Measurements from ENCODE around the gene CREBRF.

DNA sequence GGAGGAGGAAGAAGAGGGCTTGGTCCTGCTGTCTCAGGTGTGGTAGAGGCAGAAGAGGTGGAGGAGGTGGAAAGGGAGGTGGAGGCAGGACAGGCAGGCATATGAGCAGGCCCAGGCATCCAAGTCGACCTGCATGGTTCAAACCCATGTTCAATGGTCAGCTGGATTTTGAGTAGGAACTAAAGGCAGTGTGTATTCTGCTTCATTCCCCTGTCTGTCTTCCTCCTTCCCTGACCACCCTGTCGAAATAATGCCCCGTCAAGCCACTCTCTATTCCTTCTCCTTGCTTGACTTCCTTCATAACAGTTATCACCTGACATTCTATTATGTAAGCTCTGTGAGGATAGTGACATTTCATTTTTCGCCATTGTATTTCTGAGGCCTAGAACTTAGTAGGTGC, 37.8 kb upstream of the CREBRF start:
- TF ChIP-seq, protein P1, sequence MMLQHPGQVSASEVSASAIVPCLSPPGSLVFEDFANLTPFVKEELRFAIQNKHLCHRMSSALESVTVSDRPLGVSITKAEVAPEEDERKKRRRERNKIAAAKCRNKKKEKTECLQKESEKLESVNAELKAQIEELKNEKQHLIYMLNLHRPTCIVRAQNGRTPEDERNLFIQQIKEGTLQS (IDR thresholded peaks at IDR 0.05): no peak
- TF ChIP-seq CTCF (IDR thresholded peaks at IDR 0.05; ENCODE audit: low read depth, low read length, missing input control): no peak
- no peak for TF ChIP-seq YY1 (IDR thresholded peaks at IDR 0.05)
- TF ChIP-seq FOXA1 (IDR thresholded peaks at IDR 0.05): no peak
- TF ChIP-seq, protein P2, sequence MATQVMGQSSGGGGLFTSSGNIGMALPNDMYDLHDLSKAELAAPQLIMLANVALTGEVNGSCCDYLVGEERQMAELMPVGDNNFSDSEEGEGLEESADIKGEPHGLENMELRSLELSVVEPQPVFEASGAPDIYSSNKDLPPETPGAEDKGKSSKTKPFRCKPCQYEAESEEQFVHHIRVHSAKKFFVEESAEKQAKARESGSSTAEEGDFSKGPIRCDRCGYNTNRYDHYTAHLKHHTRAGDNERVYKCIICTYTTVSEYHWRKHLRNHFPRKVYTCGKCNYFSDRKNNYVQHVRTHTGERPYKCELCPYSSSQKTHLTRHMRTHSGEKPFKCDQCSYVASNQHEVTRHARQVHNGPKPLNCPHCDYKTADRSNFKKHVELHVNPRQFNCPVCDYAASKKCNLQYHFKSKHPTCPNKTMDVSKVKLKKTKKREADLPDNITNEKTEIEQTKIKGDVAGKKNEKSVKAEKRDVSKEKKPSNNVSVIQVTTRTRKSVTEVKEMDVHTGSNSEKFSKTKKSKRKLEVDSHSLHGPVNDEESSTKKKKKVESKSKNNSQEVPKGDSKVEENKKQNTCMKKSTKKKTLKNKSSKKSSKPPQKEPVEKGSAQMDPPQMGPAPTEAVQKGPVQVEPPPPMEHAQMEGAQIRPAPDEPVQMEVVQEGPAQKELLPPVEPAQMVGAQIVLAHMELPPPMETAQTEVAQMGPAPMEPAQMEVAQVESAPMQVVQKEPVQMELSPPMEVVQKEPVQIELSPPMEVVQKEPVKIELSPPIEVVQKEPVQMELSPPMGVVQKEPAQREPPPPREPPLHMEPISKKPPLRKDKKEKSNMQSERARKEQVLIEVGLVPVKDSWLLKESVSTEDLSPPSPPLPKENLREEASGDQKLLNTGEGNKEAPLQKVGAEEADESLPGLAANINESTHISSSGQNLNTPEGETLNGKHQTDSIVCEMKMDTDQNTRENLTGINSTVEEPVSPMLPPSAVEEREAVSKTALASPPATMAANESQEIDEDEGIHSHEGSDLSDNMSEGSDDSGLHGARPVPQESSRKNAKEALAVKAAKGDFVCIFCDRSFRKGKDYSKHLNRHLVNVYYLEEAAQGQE (IDR thresholded peaks at IDR 0.05): no peak
- TF ChIP-seq MAX (IDR thresholded peaks at IDR 0.05): no peak
- no peak for TF ChIP-seq GABPA (IDR thresholded peaks at IDR 0.05 in 1 of 2, conservative IDR thresholded peaks at IDR 0.05 in 1 of 2)
- no peak for TF ChIP-seq EGR1 (IDR thresholded peaks at IDR 0.05; ENCODE audit: low read depth in 2 of 2)
- no peak for TF ChIP-seq NR2F2 (IDR thresholded peaks at IDR 0.05)
- TF ChIP-seq JUND (IDR thresholded peaks at IDR 0.05): no peak
- TF ChIP-seq TAF1 (conservative IDR thresholded peaks at IDR 0.05): no peak
